ENCODE data around the gene NDUFS1.

DNA sequence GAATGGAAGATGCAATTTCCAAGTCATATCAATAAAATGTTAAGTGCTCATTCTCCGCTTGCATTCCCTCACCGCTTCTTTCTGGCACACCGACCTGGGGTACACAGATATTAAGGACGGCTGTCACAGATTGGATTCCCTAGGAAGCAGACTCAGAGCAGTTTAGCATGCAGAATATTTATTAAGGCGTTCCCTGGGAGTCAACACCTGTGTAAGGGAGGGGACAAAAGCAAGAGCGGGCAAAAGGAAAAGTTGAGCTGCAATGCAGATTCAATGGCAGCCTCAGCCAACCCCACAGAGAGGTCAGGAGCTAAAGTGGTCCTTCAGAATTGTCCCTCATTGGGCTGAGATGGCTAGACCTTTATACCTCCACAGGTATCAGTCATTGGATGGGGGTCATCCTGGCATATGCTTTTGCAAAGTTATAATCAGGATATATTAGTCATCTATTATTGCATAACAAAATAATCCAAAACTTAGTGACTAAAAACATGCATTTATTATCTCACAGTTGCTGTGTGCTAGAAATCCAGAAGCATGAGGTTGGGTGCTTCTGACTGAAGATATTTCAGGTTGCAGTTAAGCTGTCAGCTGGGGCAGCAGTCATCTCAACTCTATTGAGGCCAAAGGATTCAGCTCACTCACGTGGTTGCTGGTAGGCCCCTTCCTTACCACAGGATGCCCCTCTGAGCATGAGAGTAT lies 46.2 kb downstream of the NDUFS1 start:
- TF ChIP-seq EP300 (IDR thresholded peaks at IDR 0.05): no peak
- TF ChIP-seq, protein P1, sequence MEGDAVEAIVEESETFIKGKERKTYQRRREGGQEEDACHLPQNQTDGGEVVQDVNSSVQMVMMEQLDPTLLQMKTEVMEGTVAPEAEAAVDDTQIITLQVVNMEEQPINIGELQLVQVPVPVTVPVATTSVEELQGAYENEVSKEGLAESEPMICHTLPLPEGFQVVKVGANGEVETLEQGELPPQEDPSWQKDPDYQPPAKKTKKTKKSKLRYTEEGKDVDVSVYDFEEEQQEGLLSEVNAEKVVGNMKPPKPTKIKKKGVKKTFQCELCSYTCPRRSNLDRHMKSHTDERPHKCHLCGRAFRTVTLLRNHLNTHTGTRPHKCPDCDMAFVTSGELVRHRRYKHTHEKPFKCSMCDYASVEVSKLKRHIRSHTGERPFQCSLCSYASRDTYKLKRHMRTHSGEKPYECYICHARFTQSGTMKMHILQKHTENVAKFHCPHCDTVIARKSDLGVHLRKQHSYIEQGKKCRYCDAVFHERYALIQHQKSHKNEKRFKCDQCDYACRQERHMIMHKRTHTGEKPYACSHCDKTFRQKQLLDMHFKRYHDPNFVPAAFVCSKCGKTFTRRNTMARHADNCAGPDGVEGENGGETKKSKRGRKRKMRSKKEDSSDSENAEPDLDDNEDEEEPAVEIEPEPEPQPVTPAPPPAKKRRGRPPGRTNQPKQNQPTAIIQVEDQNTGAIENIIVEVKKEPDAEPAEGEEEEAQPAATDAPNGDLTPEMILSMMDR (IDR thresholded peaks at IDR 0.05): no peak

Data from esophagus muscularis mucosa (tissue), 3 donors.